GOT3 (cell line): ENCODE results near the gene KRT17.
A peak's percentile ranks its signal among the peaks of the same experiment; 100 is the strongest.

Experiments used
- DNase-seq: peaks from one replicate; lab custom pipeline; 2025; ENCODE audit warnings: mixed read lengths; lab: John Stamatoyannopoulos, UW

The KRT17 gene

GRCh38 chr17:41624208-41625101, at the start of gene KRT17:
Gene KRT17, minus strand, starts transcription at chr17:41624575. Its CDS starts 66 bp downstream, at chr17:41624509.
- no peak for DNase-seq

GRCh38 chr17:41672153-41672552, 47.8 kb upstream of the KRT17 start:
- DNase-seq: no peak

GRCh38 chr17:41667280-41668041, 43.1 kb upstream of the KRT17 start:
- DNase-seq: no peak

- DNase-seq: peak; percentile 55
Observed at GRCh38 chr17:41666708-41667279, 42.4 kb upstream of the KRT17 start.

DNA sequence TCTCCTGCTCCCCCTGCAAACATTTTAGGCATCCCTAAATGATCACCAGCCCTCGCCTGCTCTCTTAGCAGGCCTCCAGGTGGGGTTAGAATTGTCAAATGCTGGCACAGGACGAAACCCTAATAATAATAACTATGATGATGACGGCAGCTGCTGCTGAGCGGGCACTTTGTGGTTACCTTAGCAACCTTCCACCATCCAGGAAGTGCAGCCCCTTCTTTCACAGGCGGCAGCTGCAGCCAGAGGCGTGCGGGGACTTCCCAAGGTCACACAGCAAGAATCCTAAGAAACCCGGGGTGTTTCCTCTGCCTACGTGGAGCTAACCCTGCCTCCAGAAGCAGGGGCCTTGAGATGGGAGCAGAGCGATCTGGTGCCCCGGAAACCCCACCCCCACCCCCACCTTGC, 41.9 kb upstream of the KRT17 start:
- DNase-seq: no peak

- peak; percentile 40 for DNase-seq
Observed at GRCh38 chr17:41665566-41666236, 41.3 kb upstream of the KRT17 start.

GRCh38 chr17:41664587-41665565, 40.5 kb upstream of the KRT17 start:
- no peak for DNase-seq

GRCh38 chr17:41664172-41664457, 39.7 kb upstream of the KRT17 start:
- no peak for DNase-seq

GRCh38 chr17:41663451-41664171, 39.2 kb upstream of the KRT17 start:
- DNase-seq: no peak

- no peak for DNase-seq
Observed at GRCh38 chr17:41660221-41660711, 35.9 kb upstream of the KRT17 start.

- DNase-seq: no peak
Observed at GRCh38 chr17:41659427-41660212, 35.2 kb upstream of the KRT17 start.

- DNase-seq: no peak
Observed at GRCh38 chr17:41658846-41659245, 34.5 kb upstream of the KRT17 start.

DNA sequence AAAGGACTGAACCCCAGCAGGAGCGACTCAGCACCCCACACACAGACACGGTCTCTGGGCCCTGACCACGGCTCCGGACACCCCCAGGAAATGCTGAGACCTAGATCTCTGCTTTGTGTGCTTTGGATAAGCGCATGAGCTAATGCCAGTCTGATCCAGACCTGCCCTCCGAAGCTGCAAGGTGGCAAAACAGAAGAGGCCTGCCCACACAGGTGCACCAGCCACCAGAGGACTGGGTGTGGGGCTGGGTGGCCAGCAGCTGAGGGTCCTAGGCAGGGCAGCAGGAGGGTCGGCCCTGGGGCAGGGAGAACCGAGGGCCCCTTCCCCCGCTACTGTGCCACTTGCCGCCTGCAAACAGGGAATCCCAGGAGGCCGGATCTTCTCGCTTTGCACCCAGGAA, 33.6 kb upstream of the KRT17 start:
- DNase-seq: no peak

DNA sequence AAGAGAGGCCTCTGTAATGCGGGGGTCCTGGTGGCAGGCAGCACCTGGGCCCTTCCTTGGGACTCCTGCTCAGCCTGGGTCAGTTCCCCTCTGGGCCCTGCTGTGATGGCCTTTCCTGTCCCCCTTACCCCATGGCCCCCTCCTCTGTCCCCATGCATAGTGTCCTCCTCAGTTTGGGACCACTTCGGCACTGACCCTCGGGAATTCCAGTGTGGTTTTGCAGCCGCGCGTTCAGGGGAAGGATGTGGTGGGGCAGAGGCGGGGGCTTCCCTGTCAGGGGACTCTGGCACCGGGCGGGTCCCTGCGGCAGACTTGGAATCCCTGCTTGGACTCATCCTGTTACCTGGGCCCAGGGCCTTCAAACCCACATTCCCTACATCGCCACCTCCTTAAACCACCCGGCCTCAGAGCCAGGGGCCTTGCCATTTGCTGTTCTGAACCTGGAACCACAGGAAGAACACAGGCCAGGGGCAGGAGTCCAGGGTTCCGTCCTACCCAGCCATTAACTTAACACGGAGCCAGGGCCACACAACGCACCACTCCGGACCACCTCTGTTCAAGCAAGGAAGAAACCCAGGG, 32.9 kb upstream of the KRT17 start:
- DNase-seq: no peak

DNA sequence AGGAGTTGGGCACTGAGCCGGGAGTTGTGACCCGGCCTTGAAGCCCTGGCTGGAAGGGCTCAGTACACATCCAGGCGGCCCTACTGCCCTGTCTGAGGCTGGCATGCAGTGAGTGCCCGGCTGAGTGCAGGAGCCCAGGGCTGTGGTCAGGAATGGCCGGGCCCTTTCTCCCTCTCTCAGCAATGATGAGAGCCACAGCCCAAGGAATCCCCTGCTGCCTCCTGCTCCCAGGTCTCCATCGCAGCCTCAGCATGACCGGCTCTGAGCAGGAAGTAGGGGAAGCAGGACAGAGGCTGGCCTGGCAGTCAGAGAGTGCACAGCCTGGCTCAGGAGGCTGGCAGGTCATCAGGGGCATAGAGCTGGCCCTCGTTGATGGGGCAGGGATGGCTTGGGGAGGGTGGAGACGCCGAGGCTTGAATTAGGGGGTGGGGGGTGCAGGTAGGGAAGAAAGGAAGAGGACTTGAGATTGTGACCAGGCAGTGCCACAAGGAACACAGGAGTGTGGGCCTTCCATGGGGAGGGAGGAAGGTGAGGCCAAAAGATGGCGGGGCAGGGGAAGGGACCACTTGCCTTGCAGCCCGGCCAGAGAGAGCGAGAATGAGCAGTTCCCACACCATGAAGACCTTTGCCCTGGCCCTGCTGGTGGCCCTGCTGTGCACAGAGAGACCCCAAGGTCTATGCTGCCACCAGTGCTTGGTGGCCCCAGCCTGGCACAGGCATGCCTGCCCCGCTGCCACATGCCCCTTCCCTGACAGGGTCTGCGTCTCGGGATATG, 32.1 kb upstream of the KRT17 start:
- DNase-seq: no peak

DNA sequence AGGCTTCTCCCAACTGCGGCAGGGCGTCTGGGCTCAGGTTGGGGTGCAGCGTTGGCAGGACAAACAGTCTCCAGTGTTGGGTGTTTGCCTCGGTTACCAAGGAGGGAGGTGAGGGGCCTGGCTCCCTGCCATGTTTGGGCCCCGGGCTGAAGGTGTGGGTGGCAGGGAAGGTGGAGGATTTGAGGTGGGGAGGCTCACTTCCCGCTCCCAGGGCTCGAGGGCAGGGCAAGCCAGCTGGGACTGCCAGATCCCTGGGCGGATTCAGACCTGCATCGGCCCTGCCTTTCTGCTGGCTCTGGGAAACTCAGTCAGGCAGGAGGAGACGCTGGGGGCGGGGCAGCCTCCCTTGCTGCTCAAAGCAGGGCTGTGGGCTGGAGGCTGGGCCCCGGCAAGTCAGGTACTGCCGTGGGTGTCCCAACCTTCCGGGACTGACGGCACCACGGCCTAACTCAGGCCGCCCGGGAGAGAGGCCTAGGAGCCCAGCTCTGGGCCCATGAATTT, 31.3 kb upstream of the KRT17 start:
- DNase-seq: no peak

- DNase-seq: no peak
Observed at GRCh38 chr17:41654678-41655607, 30.6 kb upstream of the KRT17 start.
